Measurements from ENCODE around the gene BAZ1A.
A peak's percentile ranks its signal among the peaks of the same experiment; 100 is the strongest.

The BAZ1A gene

GRCh38 chr14:34733245-34733644 is 141.9 kb downstream of the BAZ1A start:
- FAIRE-seq (no peak), DNase-seq (ENCODE audit: insufficient read length) (no peak)
- TF ChIP-seq TAF1 (IDR thresholded peaks at IDR 0.05; ENCODE audit: borderline replicate concordance, low read depth, low read length): no peak
- no peak for TF ChIP-seq POLR2A (IDR thresholded peaks at IDR 0.05; ENCODE audit: low read depth, low read length)
- TF ChIP-seq POLR2AphosphoS5 (IDR thresholded peaks at IDR 0.05; ENCODE audit: low read depth, low read length): no peak

- no peak for TF ChIP-seq TAF1 (IDR thresholded peaks at IDR 0.05; ENCODE audit: borderline replicate concordance, low read depth, low read length)
- no peak for TF ChIP-seq POLR2AphosphoS5 (IDR thresholded peaks at IDR 0.05; ENCODE audit: low read depth, low read length)
- TF ChIP-seq POLR2A (IDR thresholded peaks at IDR 0.05; ENCODE audit: low read depth, low read length): no peak
- FAIRE-seq (no peak), DNase-seq (ENCODE audit: insufficient read length) (no peak)
Observed at GRCh38 chr14:34732802-34733201, 142.4 kb downstream of the BAZ1A start.

GRCh38 chr14:34723867-34724266 is 151.3 kb downstream of the BAZ1A start:
- FAIRE-seq: no peak

GRCh38 chr14:34722723-34723545 is 152.2 kb downstream of the BAZ1A start:
- DNase-seq (ENCODE audit: insufficient read length) (peak; percentile 43), FAIRE-seq (peak; percentile 88)
- TF ChIP-seq POLR2AphosphoS5 (IDR thresholded peaks at IDR 0.05; ENCODE audit: low read depth, low read length): no peak
- no peak for TF ChIP-seq POLR2A (IDR thresholded peaks at IDR 0.05; ENCODE audit: low read depth, low read length)
- TF ChIP-seq TAF1 (IDR thresholded peaks at IDR 0.05; ENCODE audit: borderline replicate concordance, low read depth, low read length): no peak

More at GRCh38 chr14:34723867-34724266, 151.3 kb downstream of the BAZ1A start:
- no peak for TF ChIP-seq POLR2AphosphoS5 (IDR thresholded peaks at IDR 0.05; ENCODE audit: low read depth, low read length)
- TF ChIP-seq POLR2A (IDR thresholded peaks at IDR 0.05; ENCODE audit: low read depth, low read length): no peak
- no peak for TF ChIP-seq TAF1 (IDR thresholded peaks at IDR 0.05; ENCODE audit: borderline replicate concordance, low read depth, low read length)
- DNase-seq (ENCODE audit: insufficient read length): no peak

- FAIRE-seq (no peak), DNase-seq (ENCODE audit: insufficient read length) (no peak)
- TF ChIP-seq POLR2AphosphoS5 (IDR thresholded peaks at IDR 0.05; ENCODE audit: low read depth, low read length): no peak
- no peak for TF ChIP-seq TAF1 (IDR thresholded peaks at IDR 0.05; ENCODE audit: borderline replicate concordance, low read depth, low read length)
- TF ChIP-seq POLR2A (IDR thresholded peaks at IDR 0.05; ENCODE audit: low read depth, low read length): no peak
Observed at GRCh38 chr14:34721129-34721528, 154.0 kb downstream of the BAZ1A start.

GRCh38 chr14:34718750-34719304 is 156.3 kb downstream of the BAZ1A start:
- no peak for FAIRE-seq
- no peak for DNase-seq (ENCODE audit: insufficient read length)
- TF ChIP-seq TAF1 (IDR thresholded peaks at IDR 0.05; ENCODE audit: borderline replicate concordance, low read depth, low read length): no peak
- no peak for TF ChIP-seq POLR2A (IDR thresholded peaks at IDR 0.05; ENCODE audit: low read depth, low read length)
- TF ChIP-seq POLR2AphosphoS5 (IDR thresholded peaks at IDR 0.05; ENCODE audit: low read depth, low read length): no peak

GRCh38 chr14:34715127-34715863 is 159.9 kb downstream of the BAZ1A start:
- no peak for DNase-seq (ENCODE audit: insufficient read length)
- FAIRE-seq: no peak
- TF ChIP-seq TAF1 (IDR thresholded peaks at IDR 0.05; ENCODE audit: borderline replicate concordance, low read depth, low read length) (no peak), POLR2A (IDR thresholded peaks at IDR 0.05; ENCODE audit: low read depth, low read length) (no peak), POLR2AphosphoS5 (IDR thresholded peaks at IDR 0.05; ENCODE audit: low read depth, low read length) (no peak)

- DNase-seq (ENCODE audit: insufficient read length): peak; percentile 84
- peak; percentile 87 for FAIRE-seq
- TF ChIP-seq TAF1 (IDR thresholded peaks at IDR 0.05; ENCODE audit: borderline replicate concordance, low read depth, low read length) (peak; percentile 55; the same call in 1 of the 2 replicates), POLR2A (IDR thresholded peaks at IDR 0.05; ENCODE audit: low read depth, low read length) (peak; percentile 63), POLR2AphosphoS5 (IDR thresholded peaks at IDR 0.05; ENCODE audit: low read depth, low read length) (peak; percentile 50; the same call in 1 of the 2 replicates)
Observed at GRCh38 chr14:34714320-34715126, 160.6 kb downstream of the BAZ1A start, which contains the start of gene CFL2. Gene CFL2 (minus strand): TSS chr14:34714593. CDS start chr14:34714540, 53 bp downstream.

GRCh38 chr14:34713681-34714319 is 161.4 kb downstream of the BAZ1A start:
- FAIRE-seq (peak; percentile 66), DNase-seq (ENCODE audit: insufficient read length) (no peak)
- no peak for TF ChIP-seq TAF1 (IDR thresholded peaks at IDR 0.05; ENCODE audit: borderline replicate concordance, low read depth, low read length)
- no peak for TF ChIP-seq POLR2AphosphoS5 (IDR thresholded peaks at IDR 0.05; ENCODE audit: low read depth, low read length)
- no peak; the same call in 1 of the 2 replicates for TF ChIP-seq POLR2A (IDR thresholded peaks at IDR 0.05; ENCODE audit: low read depth, low read length)

GRCh38 chr14:34713122-34713680 is 162.0 kb downstream of the BAZ1A start:
- TF ChIP-seq POLR2A (IDR thresholded peaks at IDR 0.05; ENCODE audit: low read depth, low read length) (no peak), TAF1 (IDR thresholded peaks at IDR 0.05; ENCODE audit: borderline replicate concordance, low read depth, low read length) (no peak), POLR2AphosphoS5 (IDR thresholded peaks at IDR 0.05; ENCODE audit: low read depth, low read length) (no peak)
- DNase-seq (ENCODE audit: insufficient read length) (no peak), FAIRE-seq (no peak)

Data from GM12892 (cell line).